ENCODE results near the gene VAX1.

DNA sequence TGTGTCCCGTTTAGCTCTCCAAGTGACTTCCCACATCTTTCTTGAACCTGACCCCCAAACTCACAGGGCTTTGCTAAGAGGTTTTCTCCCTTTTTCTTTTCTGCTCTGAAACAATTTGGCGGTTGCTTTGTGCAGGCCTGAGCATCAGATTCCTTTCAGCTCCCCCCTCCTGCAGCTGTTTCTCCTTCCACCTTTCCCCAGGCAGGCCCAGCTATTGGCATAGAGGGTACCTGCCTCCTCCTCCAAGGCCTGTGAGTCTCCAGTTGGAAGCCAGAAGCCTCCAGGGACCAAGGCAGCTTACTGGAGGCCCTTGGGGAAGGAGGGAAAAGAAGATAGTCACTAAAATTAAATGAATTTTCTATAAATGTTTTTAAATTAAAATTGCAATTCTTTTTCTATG, 7.7 kb downstream of the VAX1 start:
- TF ChIP-seq, protein P1, sequence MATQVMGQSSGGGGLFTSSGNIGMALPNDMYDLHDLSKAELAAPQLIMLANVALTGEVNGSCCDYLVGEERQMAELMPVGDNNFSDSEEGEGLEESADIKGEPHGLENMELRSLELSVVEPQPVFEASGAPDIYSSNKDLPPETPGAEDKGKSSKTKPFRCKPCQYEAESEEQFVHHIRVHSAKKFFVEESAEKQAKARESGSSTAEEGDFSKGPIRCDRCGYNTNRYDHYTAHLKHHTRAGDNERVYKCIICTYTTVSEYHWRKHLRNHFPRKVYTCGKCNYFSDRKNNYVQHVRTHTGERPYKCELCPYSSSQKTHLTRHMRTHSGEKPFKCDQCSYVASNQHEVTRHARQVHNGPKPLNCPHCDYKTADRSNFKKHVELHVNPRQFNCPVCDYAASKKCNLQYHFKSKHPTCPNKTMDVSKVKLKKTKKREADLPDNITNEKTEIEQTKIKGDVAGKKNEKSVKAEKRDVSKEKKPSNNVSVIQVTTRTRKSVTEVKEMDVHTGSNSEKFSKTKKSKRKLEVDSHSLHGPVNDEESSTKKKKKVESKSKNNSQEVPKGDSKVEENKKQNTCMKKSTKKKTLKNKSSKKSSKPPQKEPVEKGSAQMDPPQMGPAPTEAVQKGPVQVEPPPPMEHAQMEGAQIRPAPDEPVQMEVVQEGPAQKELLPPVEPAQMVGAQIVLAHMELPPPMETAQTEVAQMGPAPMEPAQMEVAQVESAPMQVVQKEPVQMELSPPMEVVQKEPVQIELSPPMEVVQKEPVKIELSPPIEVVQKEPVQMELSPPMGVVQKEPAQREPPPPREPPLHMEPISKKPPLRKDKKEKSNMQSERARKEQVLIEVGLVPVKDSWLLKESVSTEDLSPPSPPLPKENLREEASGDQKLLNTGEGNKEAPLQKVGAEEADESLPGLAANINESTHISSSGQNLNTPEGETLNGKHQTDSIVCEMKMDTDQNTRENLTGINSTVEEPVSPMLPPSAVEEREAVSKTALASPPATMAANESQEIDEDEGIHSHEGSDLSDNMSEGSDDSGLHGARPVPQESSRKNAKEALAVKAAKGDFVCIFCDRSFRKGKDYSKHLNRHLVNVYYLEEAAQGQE (tag by site-specific recombination; IDR thresholded peaks at IDR 0.05): no peak
- TF ChIP-seq, protein P2, sequence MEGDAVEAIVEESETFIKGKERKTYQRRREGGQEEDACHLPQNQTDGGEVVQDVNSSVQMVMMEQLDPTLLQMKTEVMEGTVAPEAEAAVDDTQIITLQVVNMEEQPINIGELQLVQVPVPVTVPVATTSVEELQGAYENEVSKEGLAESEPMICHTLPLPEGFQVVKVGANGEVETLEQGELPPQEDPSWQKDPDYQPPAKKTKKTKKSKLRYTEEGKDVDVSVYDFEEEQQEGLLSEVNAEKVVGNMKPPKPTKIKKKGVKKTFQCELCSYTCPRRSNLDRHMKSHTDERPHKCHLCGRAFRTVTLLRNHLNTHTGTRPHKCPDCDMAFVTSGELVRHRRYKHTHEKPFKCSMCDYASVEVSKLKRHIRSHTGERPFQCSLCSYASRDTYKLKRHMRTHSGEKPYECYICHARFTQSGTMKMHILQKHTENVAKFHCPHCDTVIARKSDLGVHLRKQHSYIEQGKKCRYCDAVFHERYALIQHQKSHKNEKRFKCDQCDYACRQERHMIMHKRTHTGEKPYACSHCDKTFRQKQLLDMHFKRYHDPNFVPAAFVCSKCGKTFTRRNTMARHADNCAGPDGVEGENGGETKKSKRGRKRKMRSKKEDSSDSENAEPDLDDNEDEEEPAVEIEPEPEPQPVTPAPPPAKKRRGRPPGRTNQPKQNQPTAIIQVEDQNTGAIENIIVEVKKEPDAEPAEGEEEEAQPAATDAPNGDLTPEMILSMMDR (tag by site-specific recombination; IDR thresholded peaks at IDR 0.05): no peak
- no peak for TF ChIP-seq ZNF768 (tag by site-specific recombination; IDR thresholded peaks at IDR 0.05)
